ENCODE measurements around the gene RASSF1. TPM values are rescaled to one million over a fixed set of nuclear protein-coding genes. Genes with fewer than 3 reads are reported as not detected.
A peak's percentile ranks its signal among the peaks of the same experiment; 100 is the strongest.

Gene RASSF1
- total RNA-seq, 1 donor from 2014 or later: 38.0 TPM

DNA sequence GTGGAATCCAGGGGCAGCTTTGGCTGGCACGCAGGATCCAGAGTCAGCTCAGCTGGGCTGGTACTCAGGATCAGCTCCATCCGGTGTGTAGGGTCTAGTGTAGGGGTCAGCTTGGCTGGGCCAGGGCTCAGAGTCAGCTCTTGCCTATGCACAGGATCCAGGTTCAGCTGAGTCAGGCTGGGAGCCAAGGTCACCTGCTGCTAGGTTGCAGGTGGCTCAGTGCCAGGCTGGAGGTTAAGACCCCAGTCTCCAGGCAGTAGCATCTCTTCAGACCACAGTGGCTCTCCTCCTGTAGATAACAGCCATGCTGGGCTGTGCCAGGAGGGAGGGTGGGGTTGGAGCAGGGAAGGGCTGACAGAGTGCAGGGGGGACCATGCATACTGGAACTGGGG, 43.3 kb downstream of the RASSF1 start:
- ATAC-seq (ENCODE audit: low read depth) (no peak), DNase-seq (no peak)
- TF ChIP-seq, protein P1, sequence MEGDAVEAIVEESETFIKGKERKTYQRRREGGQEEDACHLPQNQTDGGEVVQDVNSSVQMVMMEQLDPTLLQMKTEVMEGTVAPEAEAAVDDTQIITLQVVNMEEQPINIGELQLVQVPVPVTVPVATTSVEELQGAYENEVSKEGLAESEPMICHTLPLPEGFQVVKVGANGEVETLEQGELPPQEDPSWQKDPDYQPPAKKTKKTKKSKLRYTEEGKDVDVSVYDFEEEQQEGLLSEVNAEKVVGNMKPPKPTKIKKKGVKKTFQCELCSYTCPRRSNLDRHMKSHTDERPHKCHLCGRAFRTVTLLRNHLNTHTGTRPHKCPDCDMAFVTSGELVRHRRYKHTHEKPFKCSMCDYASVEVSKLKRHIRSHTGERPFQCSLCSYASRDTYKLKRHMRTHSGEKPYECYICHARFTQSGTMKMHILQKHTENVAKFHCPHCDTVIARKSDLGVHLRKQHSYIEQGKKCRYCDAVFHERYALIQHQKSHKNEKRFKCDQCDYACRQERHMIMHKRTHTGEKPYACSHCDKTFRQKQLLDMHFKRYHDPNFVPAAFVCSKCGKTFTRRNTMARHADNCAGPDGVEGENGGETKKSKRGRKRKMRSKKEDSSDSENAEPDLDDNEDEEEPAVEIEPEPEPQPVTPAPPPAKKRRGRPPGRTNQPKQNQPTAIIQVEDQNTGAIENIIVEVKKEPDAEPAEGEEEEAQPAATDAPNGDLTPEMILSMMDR (IDR thresholded peaks at IDR 0.05): no peak
- intact Hi-C loops (cut with micrococcal nuclease): loop anchor here (5.0 to 10.0 kb wide), 3 partner anchors 493 to 1273 kb away; partner anchors contain the start of genes APEH, IMPDH2, INKA1 and NDUFAF3
- H3K4me1 Mint-ChIP-seq: peaks cover 37% of the 10 kb centered on the region
- H3K36me3 Mint-ChIP-seq (ENCODE audit: low read depth): peaks cover 8% of the 10 kb centered on the region
- no peak overlapping the region for H3K27ac Mint-ChIP-seq
- H3K4me3 Mint-ChIP-seq: peak overlapping the region; percentile 98
- POLR2A ChIA-PET: interaction anchor here (1.6 to 3.4 kb wide), 2 partner anchors 24 to 31 kb away, joined by 5 to 20 read pairs; partner anchors contain the start of genes HYAL2 and TUSC2
- no peaks in the 10 kb centered on the region for H3K27me3 Mint-ChIP-seq
- CTCF ChIA-PET: no interaction called here
- H3K9me3 Mint-ChIP-seq: no peaks in the 10 kb centered on the region

DNA sequence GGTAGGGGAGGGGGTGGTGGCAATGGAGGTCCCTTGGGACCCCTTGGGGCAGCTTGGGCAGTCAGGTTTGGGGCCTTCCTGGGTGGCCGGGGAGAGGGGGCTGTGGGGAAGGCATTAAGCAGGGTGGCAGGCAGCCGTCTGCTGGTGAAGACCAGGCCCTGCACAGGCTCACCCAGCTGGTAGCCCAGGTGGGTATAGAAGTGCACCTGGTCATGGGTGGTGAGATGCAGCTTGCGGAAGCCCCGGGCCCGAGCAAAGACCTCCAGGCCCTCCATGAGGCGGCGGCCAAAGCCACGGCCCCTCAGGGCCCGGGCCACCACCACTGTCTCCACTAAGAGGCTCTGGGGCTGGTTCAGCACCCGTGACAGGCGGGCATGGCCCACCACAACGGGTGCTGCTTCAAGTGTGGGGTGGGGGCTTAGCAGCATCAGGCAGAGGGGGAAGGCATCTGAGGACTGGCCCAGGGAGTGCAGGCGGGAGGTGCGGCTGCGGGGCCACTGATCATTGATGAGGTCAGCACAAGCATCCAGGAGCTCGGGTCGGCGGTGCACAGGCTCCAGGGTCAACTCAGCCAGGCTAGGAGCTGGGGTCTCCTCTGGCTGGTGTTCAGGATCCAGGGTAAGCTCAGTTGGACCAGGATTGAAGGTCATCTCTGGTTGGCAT, 43.8 kb downstream of the RASSF1 start:
- ATAC-seq (ENCODE audit: low read depth) (no peak), DNase-seq (no peak)
- H3K27ac Mint-ChIP-seq: no peak overlapping the region
- ChIA-PET CTCF (no interaction called here), POLR2A (interaction anchor here (1.6 to 3.4 kb wide), 2 partner anchors 25 to 31 kb away, joined by 5 to 20 read pairs; partner anchors contain the start of genes HYAL2 and TUSC2)
- intact Hi-C loops (cut with micrococcal nuclease): loop anchor here (5.0 to 10.0 kb wide), 3 partner anchors 492 to 1272 kb away; partner anchors contain the start of genes APEH, IMPDH2, INKA1 and NDUFAF3
- H3K4me3 Mint-ChIP-seq: no peak overlapping the region
- no peaks in the 10 kb centered on the region for H3K9me3 Mint-ChIP-seq
- H3K36me3 Mint-ChIP-seq (ENCODE audit: low read depth): peaks cover 10% of the 10 kb centered on the region
- H3K27me3 Mint-ChIP-seq: no peaks in the 10 kb centered on the region
- H3K4me1 Mint-ChIP-seq: peaks cover 39% of the 10 kb centered on the region
- TF ChIP-seq, protein P1 (IDR thresholded peaks at IDR 0.05): no peak

DNA sequence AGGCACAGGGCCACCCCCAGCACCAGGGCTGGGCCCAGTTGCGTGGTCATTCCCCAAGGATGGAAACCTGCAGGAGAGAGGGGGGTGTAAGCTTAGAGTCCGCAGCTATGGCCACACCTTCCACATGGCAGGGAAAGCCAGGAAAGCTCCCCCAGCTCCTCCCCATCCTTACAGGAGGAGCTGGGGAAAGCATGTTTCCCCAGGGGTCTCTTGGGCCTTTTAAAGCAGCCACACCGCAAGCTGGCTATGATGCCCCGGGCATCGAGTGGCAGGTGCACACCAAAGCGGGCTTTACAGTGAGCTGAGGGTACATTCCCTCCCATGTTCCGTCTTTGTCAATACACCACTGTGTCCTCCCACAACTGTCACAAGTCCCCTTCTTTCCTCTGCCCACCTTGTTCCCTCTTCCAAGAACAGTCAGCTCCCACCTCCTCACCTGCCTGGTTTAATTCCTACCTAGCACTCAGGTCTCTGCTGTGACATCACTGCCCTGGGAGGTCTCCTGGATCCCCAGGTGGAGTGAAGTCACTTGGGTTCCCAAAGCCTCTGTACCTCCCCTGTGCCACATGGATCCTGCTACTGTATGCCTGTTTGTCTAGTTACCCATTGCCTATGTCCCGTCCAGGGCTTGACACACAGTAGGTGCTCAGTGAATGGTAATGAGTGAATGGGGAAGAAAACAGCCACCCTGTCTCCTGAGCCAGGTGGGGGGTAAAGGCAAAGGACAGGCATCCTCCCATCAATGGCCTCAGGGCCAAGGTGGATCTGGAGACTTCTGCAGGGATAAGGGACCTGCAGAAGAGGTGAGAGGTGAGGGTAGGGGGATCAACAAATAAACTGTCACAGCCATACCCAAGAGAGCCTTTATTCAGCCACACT, 44.8 kb downstream of the RASSF1 start:
- H3K27me3 Mint-ChIP-seq: no peaks in the 10 kb centered on the region
- H3K4me3 Mint-ChIP-seq: no peak overlapping the region
- H3K27ac Mint-ChIP-seq: no peak overlapping the region
- ATAC-seq (ENCODE audit: low read depth) (no peak), DNase-seq (no peak)
- H3K36me3 Mint-ChIP-seq (ENCODE audit: low read depth): peaks cover 13% of the 10 kb centered on the region
- H3K4me1 Mint-ChIP-seq: peaks cover 46% of the 10 kb centered on the region
- CTCF ChIA-PET: no interaction called here
- POLR2A ChIA-PET: interaction anchor here (0.5 kb wide), 1 partner anchor 1995 kb away, joined by 3 read pairs; the partner anchor contains the start of gene NME6
- TF ChIP-seq, protein P1 (IDR thresholded peaks at IDR 0.05): no peak
- H3K9me3 Mint-ChIP-seq: no peaks in the 10 kb centered on the region
- intact Hi-C loops (cut with micrococcal nuclease): loop anchor here (5.0 to 10.0 kb wide), 3 partner anchors 491 to 1271 kb away; partner anchors contain the start of genes APEH, IMPDH2, INKA1 and NDUFAF3

DNA sequence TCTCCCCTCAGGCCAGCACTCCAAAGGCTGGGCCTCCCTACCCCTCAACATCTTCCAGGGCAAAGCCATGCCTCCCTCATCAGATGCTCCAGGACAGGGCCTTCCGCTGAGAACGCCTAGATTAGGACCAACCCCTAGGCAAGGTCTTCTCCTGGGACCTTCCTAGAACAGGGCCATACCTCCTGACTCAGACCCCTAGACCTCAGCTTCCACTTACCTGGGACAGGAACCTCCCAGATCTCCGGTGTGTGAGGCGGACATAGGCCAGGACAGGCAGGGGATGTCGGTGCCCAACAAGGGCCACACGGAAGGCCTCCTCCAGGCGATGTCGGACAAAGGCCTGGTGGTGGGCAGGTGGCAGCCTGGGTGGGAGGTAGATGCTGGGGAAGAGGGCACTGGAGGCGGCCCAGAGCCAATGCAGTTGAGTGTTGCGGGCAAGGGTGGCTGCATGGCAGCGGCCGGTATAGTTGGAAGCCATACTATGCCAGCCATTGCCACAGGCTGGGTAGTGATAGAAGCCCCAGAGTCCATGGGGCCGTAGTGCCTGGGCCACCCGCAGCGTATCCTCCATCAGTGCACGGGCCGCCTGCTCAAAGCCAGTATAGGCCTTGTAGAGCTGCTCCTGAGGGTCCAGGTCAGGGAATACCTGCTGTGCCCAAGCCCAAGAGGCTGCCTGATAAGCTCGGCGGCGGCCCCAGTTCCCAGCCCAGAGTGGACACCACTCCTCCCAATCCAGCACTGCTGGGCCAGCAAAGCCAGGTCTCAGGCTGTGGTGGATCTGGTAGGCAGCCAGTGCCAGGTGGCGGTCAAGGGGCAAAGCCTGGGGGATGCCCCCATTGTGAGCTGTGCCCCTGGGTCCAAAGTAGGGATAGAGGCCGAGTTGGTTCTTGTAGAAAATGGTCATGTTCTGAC, 45.9 kb downstream of the RASSF1 start:
- ChIA-PET CTCF (no interaction called here), POLR2A (interaction anchor here (0.5 to 1.6 kb wide), 2 partner anchors 43 to 1994 kb away, joined by 3 to 5 read pairs; partner anchors contain the start of gene NME6)
- intact Hi-C loops (cut with micrococcal nuclease): loop anchor here (5.0 to 10.0 kb wide), 3 partner anchors 490 to 1270 kb away; partner anchors contain the start of genes APEH, IMPDH2, INKA1 and NDUFAF3
- H3K9me3 Mint-ChIP-seq: no peaks in the 10 kb centered on the region
- TF ChIP-seq, protein P1 (IDR thresholded peaks at IDR 0.05): no peak
- H3K4me3 Mint-ChIP-seq: no peak overlapping the region
- peaks cover 38% of the 10 kb centered on the region for H3K4me1 Mint-ChIP-seq
- H3K36me3 Mint-ChIP-seq (ENCODE audit: low read depth): peaks cover 21% of the 10 kb centered on the region
- DNase-seq (no peak), ATAC-seq (ENCODE audit: low read depth) (no peak)
- no peak overlapping the region for H3K27ac Mint-ChIP-seq
- no peaks in the 10 kb centered on the region for H3K27me3 Mint-ChIP-seq
